HG03060 (cell line): ENCODE results near the gene BPIFB4.

Experiments
- ATAC-seq: cut with Tn5 transposase; IDR thresholded peaks from one replicate; pipeline ENCODE4 v1.9.1; 2021; ENCODE audit warnings: low read depth, moderate number of reproducible peaks; ENCODE audit not compliant: unreplicated experiment

BPIFB4 gene

DNA sequence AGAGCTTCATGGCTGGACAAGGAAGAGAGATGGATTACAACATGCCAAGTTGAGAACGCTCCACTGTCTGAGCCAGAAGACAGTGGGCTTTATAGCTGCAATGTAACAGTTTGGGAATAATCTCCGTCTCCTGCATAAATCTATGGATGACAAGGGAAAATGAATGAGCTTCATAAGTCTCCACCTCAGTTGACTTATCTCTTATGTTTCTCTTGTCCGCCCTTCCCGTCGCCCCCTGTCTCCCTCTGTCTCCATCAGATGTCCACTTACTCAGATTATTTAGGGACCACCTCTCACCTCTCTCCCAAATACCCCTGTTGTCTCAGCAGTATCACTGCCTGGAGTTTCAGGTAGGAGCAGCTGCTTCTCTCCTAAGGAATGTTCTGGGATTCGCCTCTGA, 74.8 kb downstream of the BPIFB4 start:
- ATAC-seq, result no peak

- ATAC-seq, result no peak
Measured at GRCh38 chr20:33158637-33159385, 79.4 kb downstream of the BPIFB4 start.

- ATAC-seq, result no peak
Measured at GRCh38 chr20:33159713-33160112, 80.3 kb downstream of the BPIFB4 start.

- ATAC-seq, result no peak
Measured at GRCh38 chr20:33160681-33161080, 81.2 kb downstream of the BPIFB4 start.
